K562 (cell line): ENCODE measurements around the gene BIK.

Experiments
- CBX2 ChIP-seq: fragments of 200-600 bp; sonication (generic); IDR thresholded peaks from one replicate; pipeline ENCODE4 v1.6.1; 2012; ENCODE audit warnings: mild to moderate bottlenecking, low read length, inconsistent platforms; ENCODE audit not compliant: insufficient read depth, poor library complexity, severe bottlenecking
- ZBTB8A ChIP-seq: fragments of 450-650 bp; IDR thresholded peaks from 2 replicates; pipeline ENCODE4 v1.6.1; 2018; ENCODE audit warnings: mild to moderate bottlenecking, moderate library complexity; ENCODE audit not compliant: partially characterized antibody
- ZNF75A ChIP-seq: fragments of 450-650 bp; formaldehyde crosslinking; IDR thresholded peaks from 2 replicates; pipeline ENCODE4 v1.4.0; 2020; ENCODE audit warnings: mild to moderate bottlenecking
- TF ChIP-seq, protein P1 (sequence below): fragments of 250-450 bp; sonication (Bioruptor Pico); IDR thresholded peaks from 2 replicates; pipeline ENCODE4 v1.9.0; 2021; ENCODE audit warnings: mild to moderate bottlenecking

- TF ChIP-seq ZNF75A (CRISPR knock-in tag) = no peak
- no peak for TF ChIP-seq CBX2
- TF ChIP-seq ZBTB8A = no peak
- TF ChIP-seq, protein P1, sequence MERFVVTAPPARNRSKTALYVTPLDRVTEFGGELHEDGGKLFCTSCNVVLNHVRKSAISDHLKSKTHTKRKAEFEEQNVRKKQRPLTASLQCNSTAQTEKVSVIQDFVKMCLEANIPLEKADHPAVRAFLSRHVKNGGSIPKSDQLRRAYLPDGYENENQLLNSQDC = no peak
These were observed 30.8 kb upstream of the BIK start for GRCh38 chr22:43079742-43080141.
